ENCODE results near the gene FBXL17.

Gene FBXL17

GRCh38 chr5:108375768-108376167 is 6.1 kb downstream of the FBXL17 start:
- DNase-seq: no peak

- no peak for DNase-seq
These were observed 8.5 kb downstream of the FBXL17 start for GRCh38 chr5:108373426-108373825.

- no peak for DNase-seq
These were observed 9.5 kb downstream of the FBXL17 start for GRCh38 chr5:108372369-108372768.

- DNase-seq: no peak
These were observed 10.6 kb downstream of the FBXL17 start for GRCh38 chr5:108371263-108371662.

- DNase-seq: no peak
These were observed 12.7 kb downstream of the FBXL17 start for GRCh38 chr5:108369167-108369566.

- DNase-seq: no peak
These were observed 14.1 kb downstream of the FBXL17 start for GRCh38 chr5:108367679-108368334.

GRCh38 chr5:108366500-108366899 is 15.4 kb downstream of the FBXL17 start:
- no peak for DNase-seq

GRCh38 chr5:108361771-108362170 is 20.1 kb downstream of the FBXL17 start:
- no peak for DNase-seq

GRCh38 chr5:108361239-108361638 is 20.7 kb downstream of the FBXL17 start:
- DNase-seq: no peak

- DNase-seq: no peak
These were observed 21.6 kb downstream of the FBXL17 start for GRCh38 chr5:108360280-108360679.

- no peak for DNase-seq
These were observed 25.6 kb downstream of the FBXL17 start for GRCh38 chr5:108356286-108356685.

GRCh38 chr5:108353087-108353486 is 28.8 kb downstream of the FBXL17 start:
- DNase-seq: no peak

GRCh38 chr5:108345541-108346171 is 36.2 kb downstream of the FBXL17 start:
- no peak for DNase-seq

GRCh38 chr5:108344103-108344822 is 37.6 kb downstream of the FBXL17 start:
- no peak for DNase-seq

GRCh38 chr5:108341866-108342265 is 40.0 kb downstream of the FBXL17 start:
- no peak for DNase-seq

GRCh38 chr5:108340131-108340530 is 41.8 kb downstream of the FBXL17 start:
- DNase-seq: no peak

GRCh38 chr5:108339220-108339619 is 42.7 kb downstream of the FBXL17 start:
- DNase-seq: no peak

- no peak for DNase-seq
These were observed 47.7 kb downstream of the FBXL17 start for GRCh38 chr5:108334225-108334624.

GRCh38 chr5:108326982-108327381 is 54.9 kb downstream of the FBXL17 start:
- no peak for DNase-seq

- no peak for DNase-seq
These were observed 57.0 kb downstream of the FBXL17 start for GRCh38 chr5:108324886-108325285.

- DNase-seq: no peak
These were observed 60.6 kb downstream of the FBXL17 start for GRCh38 chr5:108321341-108321740.

GRCh38 chr5:108320231-108320630 is 61.7 kb downstream of the FBXL17 start:
- DNase-seq: no peak

GRCh38 chr5:108315829-108316228 is 66.1 kb downstream of the FBXL17 start:
- DNase-seq: no peak

Measured in hypothalamus (tissue), 51 donors.